IPS-18a (cell line): ENCODE results near the gene UTP4.
"Not testable (repeated sequence)": the region's sequence is repeated elsewhere in the genome, so short reads cannot be mapped to it uniquely, and the experiment has no call there.

ENCODE experiments used
- H3K27ac ChIP-seq: one replicate; pipeline ENCODE4 v1.5.1; 2013; ENCODE audit warnings: low read length
- H3K27me3 ChIP-seq: one replicate; pipeline ENCODE4 v1.6.1; 2013; ENCODE audit warnings: mild to moderate bottlenecking, low read length; ENCODE audit not compliant: control insufficient read depth, insufficient read depth
- H3K36me3 ChIP-seq: one replicate; pipeline ENCODE4 v1.6.1; 2013; ENCODE audit warnings: low read depth, low read length; ENCODE audit not compliant: control insufficient read depth
- H3K4me1 ChIP-seq: one replicate; pipeline ENCODE4 v1.6.1; 2013; ENCODE audit warnings: low read depth, low read length; ENCODE audit not compliant: control insufficient read depth
- H3K4me3 ChIP-seq: one replicate; pipeline ENCODE4 v1.5.1; 2013; ENCODE audit warnings: low read length
- H3K9ac ChIP-seq: one replicate; pipeline ENCODE4 v1.6.1; 2013; ENCODE audit warnings: mild to moderate bottlenecking, low read length, moderate library complexity
- H3K9me3 ChIP-seq: one replicate; pipeline ENCODE4 v1.6.1; 2013; ENCODE audit warnings: low read depth, low read length; ENCODE audit not compliant: control insufficient read depth

Gene UTP4

GRCh38 chr16:69138608-69139007 is 6.2 kb downstream of the UTP4 start:
- H3K27ac ChIP-seq = no peak overlapping the region
- no peaks in the 10 kb centered on the region for H3K9me3 ChIP-seq
- no peak overlapping the region for H3K4me3 ChIP-seq
- peaks cover 71% of the 10 kb centered on the region for H3K36me3 ChIP-seq
- H3K9ac ChIP-seq = no peak overlapping the region
- H3K27me3 ChIP-seq = no peaks in the 10 kb centered on the region
- H3K4me1 ChIP-seq = no peaks in the 10 kb centered on the region

- H3K4me1 ChIP-seq, H3K9ac ChIP-seq, H3K27me3 ChIP-seq, H3K27ac ChIP-seq, H3K4me3 ChIP-seq, H3K9me3 ChIP-seq: not testable (repeated sequence)
- H3K36me3 ChIP-seq = peaks cover 71% of the 10 kb centered on the region
Measured at GRCh38 chr16:69139464-69139863, 7.0 kb downstream of the UTP4 start.

GRCh38 chr16:69141014-69141413 is 8.6 kb downstream of the UTP4 start:
- H3K36me3 ChIP-seq = peaks cover 86% of the 10 kb centered on the region
- H3K4me3 ChIP-seq = no peak overlapping the region
- no peaks in the 10 kb centered on the region for H3K4me1 ChIP-seq
- H3K9me3 ChIP-seq = no peaks in the 10 kb centered on the region
- H3K27ac ChIP-seq = no peak overlapping the region
- no peak overlapping the region for H3K9ac ChIP-seq
- no peaks in the 10 kb centered on the region for H3K27me3 ChIP-seq

GRCh38 chr16:69141936-69142335 is 9.5 kb downstream of the UTP4 start:
- Histone ChIP-seq H3K9me3 (no peaks in the 10 kb centered on the region), H3K27me3 (no peaks in the 10 kb centered on the region), H3K9ac (no peak overlapping the region), H3K36me3 (peaks cover 85% of the 10 kb centered on the region), H3K4me1 (no peaks in the 10 kb centered on the region), H3K4me3 (no peak overlapping the region), H3K27ac (no peak overlapping the region)

GRCh38 chr16:69143116-69143515 is 10.7 kb downstream of the UTP4 start:
- Histone ChIP-seq H3K9ac (no peak overlapping the region), H3K27ac (no peak overlapping the region), H3K9me3 (no peaks in the 10 kb centered on the region), H3K36me3 (peaks cover 77% of the 10 kb centered on the region), H3K4me1 (no peaks in the 10 kb centered on the region), H3K27me3 (no peaks in the 10 kb centered on the region), H3K4me3 (no peak overlapping the region)

- Histone ChIP-seq H3K9ac (no peak overlapping the region), H3K27me3 (no peaks in the 10 kb centered on the region), H3K9me3 (no peaks in the 10 kb centered on the region), H3K4me1 (no peaks in the 10 kb centered on the region), H3K36me3 (peaks cover 73% of the 10 kb centered on the region), H3K4me3 (no peak overlapping the region), H3K27ac (no peak overlapping the region)
Measured at GRCh38 chr16:69145658-69146057, 13.2 kb downstream of the UTP4 start.

GRCh38 chr16:69149621-69150020 is 17.2 kb downstream of the UTP4 start:
- H3K36me3 ChIP-seq = peaks cover 74% of the 10 kb centered on the region
- H3K4me3 ChIP-seq, H3K27ac ChIP-seq, H3K9me3 ChIP-seq, H3K27me3 ChIP-seq, H3K9ac ChIP-seq, H3K4me1 ChIP-seq: not testable (repeated sequence)

GRCh38 chr16:69150146-69150865 is 17.9 kb downstream of the UTP4 start:
- Histone ChIP-seq H3K9me3 (no peaks in the 10 kb centered on the region), H3K27ac (no peak overlapping the region), H3K4me1 (no peaks in the 10 kb centered on the region), H3K9ac (no peak overlapping the region), H3K27me3 (no peaks in the 10 kb centered on the region), H3K4me3 (no peak overlapping the region), H3K36me3 (peaks cover 74% of the 10 kb centered on the region)

- H3K4me1 ChIP-seq = no peaks in the 10 kb centered on the region
- peaks cover 78% of the 10 kb centered on the region for H3K36me3 ChIP-seq
- no peaks in the 10 kb centered on the region for H3K9me3 ChIP-seq
- H3K27ac ChIP-seq = no peak overlapping the region
- no peaks in the 10 kb centered on the region for H3K27me3 ChIP-seq
- no peak overlapping the region for H3K4me3 ChIP-seq
- no peak overlapping the region for H3K9ac ChIP-seq
Measured at GRCh38 chr16:69157196-69157595, 24.7 kb downstream of the UTP4 start.

- Histone ChIP-seq H3K36me3 (peaks cover 73% of the 10 kb centered on the region), H3K9me3 (no peaks in the 10 kb centered on the region), H3K27me3 (no peaks in the 10 kb centered on the region), H3K27ac (no peak overlapping the region), H3K9ac (no peak overlapping the region), H3K4me3 (no peak overlapping the region), H3K4me1 (no peaks in the 10 kb centered on the region)
Measured at GRCh38 chr16:69160192-69160591, 27.7 kb downstream of the UTP4 start.

GRCh38 chr16:69165584-69165983 is 33.1 kb downstream of the UTP4 start:
- H3K9me3 ChIP-seq = no peaks in the 10 kb centered on the region
- no peak overlapping the region for H3K4me3 ChIP-seq
- H3K4me1 ChIP-seq = no peaks in the 10 kb centered on the region
- H3K9ac ChIP-seq = no peak overlapping the region
- H3K27me3 ChIP-seq = no peaks in the 10 kb centered on the region
- peaks cover 77% of the 10 kb centered on the region for H3K36me3 ChIP-seq
- H3K27ac ChIP-seq = no peak overlapping the region

GRCh38 chr16:69166221-69166833 is 33.9 kb downstream of the UTP4 start:
- H3K36me3 ChIP-seq = peaks cover 70% of the 10 kb centered on the region
- H3K9me3 ChIP-seq = no peaks in the 10 kb centered on the region
- no peak overlapping the region for H3K4me3 ChIP-seq
- no peaks in the 10 kb centered on the region for H3K27me3 ChIP-seq
- no peak overlapping the region for H3K27ac ChIP-seq
- no peak overlapping the region for H3K9ac ChIP-seq
- no peaks in the 10 kb centered on the region for H3K4me1 ChIP-seq
